Keratinocyte (primary cell): Measurements from ENCODE around the gene FAM110A. TPM values are rescaled to one million over a fixed set of nuclear protein-coding genes. Genes with fewer than 3 reads are reported as not detected.

ENCODE experiments used
- DNase-seq: peaks from one replicate; pipeline ENCODE4 v3.0.0-alpha.2; 2011; ENCODE audit warnings: low read depth, missing footprints, low spot score
- FAIRE-seq: peaks from 2 replicates; lab custom pipeline; 2011; peaks lifted over from hg19 to GRCh38; lab: Jason Lieb, UNC
- H2AFZ ChIP-seq: 2 replicates; pipeline ENCODE4 v1.6.0; 2012; ENCODE audit warnings: low read length, control low read depth, inconsistent platforms; ENCODE audit not compliant: control insufficient read depth
- H3K27ac ChIP-seq: 2 replicates; pipeline ENCODE4 v1.5.1; 2011; ENCODE audit warnings: low read length; ENCODE audit not compliant: control insufficient read depth, insufficient read depth
- H3K27me3 ChIP-seq: 3 replicates; pipeline ENCODE4 v1.6.0; 2011; ENCODE audit warnings: low read length; ENCODE audit not compliant: control insufficient read depth, insufficient read depth; ENCODE audit errors: extremely low read depth
- H3K36me3 ChIP-seq, 2 experiments: 2 replicates in 1 of 2; 3 replicates in 1 of 2; pipeline ENCODE4 v1.5.1; 2011; ENCODE audit warnings: low read length in 2 of 2, mild to moderate bottlenecking in 1 of 2; ENCODE audit not compliant: control insufficient read depth in 2 of 2, insufficient read depth in 2 of 2; ENCODE audit errors: extremely low read depth in 1 of 2
- H3K4me1 ChIP-seq: 3 replicates; pipeline ENCODE4 v1.5.1; 2011; ENCODE audit warnings: low read length; ENCODE audit not compliant: control insufficient read depth, insufficient read depth; ENCODE audit errors: extremely low read depth
- H3K4me2 ChIP-seq: 3 replicates; pipeline ENCODE4 v1.6.0; 2011; ENCODE audit warnings: low read depth, low read length; ENCODE audit not compliant: control insufficient read depth, insufficient read depth; ENCODE audit errors: extremely low read depth
- H3K4me3 ChIP-seq, 3 experiments: fragments of 200-600 bp in 1 of 3; sonication (generic) in 1 of 3; 2 replicates in 2 of 3; 3 replicates in 1 of 3; pipeline ENCODE4 v1.5.1; 2011 to 2016; ENCODE audit warnings: low read length in 3 of 3, mild to moderate bottlenecking in 3 of 3, control low read depth in 2 of 3, inconsistent platforms in 1 of 3, low read depth in 1 of 3, mixed read lengths in 1 of 3, mixed run types in 1 of 3, moderate library complexity in 1 of 3; ENCODE audit not compliant: control insufficient read depth in 2 of 3, insufficient read depth in 2 of 3; ENCODE audit errors: extremely low read depth in 1 of 3
- H3K79me2 ChIP-seq: 2 replicates; pipeline ENCODE4 v1.6.0; 2012; ENCODE audit warnings: low read length; ENCODE audit not compliant: control insufficient read depth, insufficient read depth
- H3K9ac ChIP-seq: 3 replicates; pipeline ENCODE4 v1.6.0; 2011; ENCODE audit warnings: low read length; ENCODE audit not compliant: control insufficient read depth, insufficient read depth; ENCODE audit errors: extremely low read depth
- H3K9me1 ChIP-seq: 3 replicates; pipeline ENCODE4 v1.6.0; 2011; ENCODE audit warnings: low read length; ENCODE audit not compliant: control insufficient read depth, insufficient read depth; ENCODE audit errors: extremely low read depth
- H3K9me3 ChIP-seq: 2 replicates; pipeline ENCODE4 v1.5.1; 2012; ENCODE audit warnings: low read depth, low read length; ENCODE audit not compliant: control insufficient read depth
- H4K20me1 ChIP-seq: 3 replicates; pipeline ENCODE4 v1.6.0; 2011; ENCODE audit warnings: low read length; ENCODE audit not compliant: control insufficient read depth, insufficient read depth; ENCODE audit errors: extremely low read depth
- EZH2 ChIP-seq: IDR thresholded peaks from one replicate; pipeline ENCODE4 v1.6.1; 2012; ENCODE audit warnings: inconsistent platforms, mild to moderate bottlenecking, low read length, moderate library complexity
- dilution Hi-C: fragments of 300-500 bp; cut with MboI; formaldehyde crosslinking; loops from one replicate; pipeline ENCODE4 v1.7.0; 2020; ENCODE audit warnings: low sequenced_read_pairs; ENCODE audit not compliant: extremely low pct_ligation_motif_present
- polyA plus RNA-seq, 5 experiments: library from polyadenylated mRNA; depleted of rRNA in 3 of 5; stranded (reverse) in 3 of 5; stranded (forward) in 1 of 5; unstranded in 1 of 5; fragments of >200 nt; gene quantifications; 1 replicate in 1 of 5; 2 replicates in 3 of 5; 3 replicates in 1 of 5; pipeline versions ENCODE4 v1.2.1 to v1.2.3, GENCODE V29; 2011 to 2012; ENCODE audit warnings: missing spikeins in 2 of 5, low read depth in 1 of 5, low replicate concordance in 1 of 5
- TF ChIP-seq, protein P1 (sequence below), 3 experiments: IDR thresholded peaks in 1 of 3; conservative IDR thresholded peaks in 1 of 3; optimal IDR thresholded peaks in 1 of 3; 2 replicates in 2 of 3; 3 replicates in 1 of 3; pipeline versions ENCODE3 to v1.5.1; 2011; ENCODE audit warnings: low read length in 3 of 3, mild to moderate bottlenecking in 3 of 3, moderate library complexity in 2 of 3, control low read depth in 1 of 3, inconsistent platforms in 1 of 3; ENCODE audit not compliant: insufficient read depth in 2 of 3; ENCODE audit errors: extremely low read depth in 1 of 3

Gene FAM110A
- polyA plus RNA-seq, 1 donor (not counting 4 experiments of a cell fraction or from before 2014, with no cell fraction given): 12.3 TPM

DNA sequence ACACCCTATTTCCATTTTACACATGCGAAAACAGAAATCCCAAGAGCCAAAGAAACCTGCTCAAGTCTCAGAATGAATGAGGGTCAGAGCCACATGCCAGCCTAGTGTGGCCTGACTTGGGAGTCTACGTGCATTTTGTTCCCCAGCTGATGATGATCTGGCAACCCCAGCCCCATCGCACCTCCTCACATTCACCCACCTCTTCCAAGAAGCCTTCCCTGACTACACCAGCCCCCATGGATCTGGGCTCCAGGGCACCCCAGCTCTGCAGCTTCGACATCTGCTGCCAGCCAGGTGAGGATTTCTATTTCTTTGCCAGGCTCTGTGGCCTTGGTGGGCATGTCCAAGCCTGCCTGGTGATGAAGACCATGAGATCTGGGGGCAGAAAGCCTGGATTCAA is 41.6 kb downstream of the FAM110A start:
- Histone ChIP-seq H4K20me1 (peaks cover 2% of the 10 kb centered on the region), H3K4me2 (no peak overlapping the region), H3K9me1 (no peaks in the 10 kb centered on the region), H3K36me3 (no peaks in the 10 kb centered on the region), H3K27me3 (peaks cover 10% of the 10 kb centered on the region), H3K79me2 (no peaks in the 10 kb centered on the region), H3K4me1 (peaks cover 7% of the 10 kb centered on the region), H2AFZ (no peak overlapping the region), H3K9ac (no peak overlapping the region), H3K9me3 (no peaks in the 10 kb centered on the region), H3K4me3 (no peak overlapping the region), H3K27ac (no peak overlapping the region)
- DNase-seq (no peak), FAIRE-seq (no peak)
- no peak for TF ChIP-seq EZH2
- TF ChIP-seq, protein P1, sequence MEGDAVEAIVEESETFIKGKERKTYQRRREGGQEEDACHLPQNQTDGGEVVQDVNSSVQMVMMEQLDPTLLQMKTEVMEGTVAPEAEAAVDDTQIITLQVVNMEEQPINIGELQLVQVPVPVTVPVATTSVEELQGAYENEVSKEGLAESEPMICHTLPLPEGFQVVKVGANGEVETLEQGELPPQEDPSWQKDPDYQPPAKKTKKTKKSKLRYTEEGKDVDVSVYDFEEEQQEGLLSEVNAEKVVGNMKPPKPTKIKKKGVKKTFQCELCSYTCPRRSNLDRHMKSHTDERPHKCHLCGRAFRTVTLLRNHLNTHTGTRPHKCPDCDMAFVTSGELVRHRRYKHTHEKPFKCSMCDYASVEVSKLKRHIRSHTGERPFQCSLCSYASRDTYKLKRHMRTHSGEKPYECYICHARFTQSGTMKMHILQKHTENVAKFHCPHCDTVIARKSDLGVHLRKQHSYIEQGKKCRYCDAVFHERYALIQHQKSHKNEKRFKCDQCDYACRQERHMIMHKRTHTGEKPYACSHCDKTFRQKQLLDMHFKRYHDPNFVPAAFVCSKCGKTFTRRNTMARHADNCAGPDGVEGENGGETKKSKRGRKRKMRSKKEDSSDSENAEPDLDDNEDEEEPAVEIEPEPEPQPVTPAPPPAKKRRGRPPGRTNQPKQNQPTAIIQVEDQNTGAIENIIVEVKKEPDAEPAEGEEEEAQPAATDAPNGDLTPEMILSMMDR (optimal IDR thresholded peaks at IDR 0.05 in 1 of 3, IDR thresholded peaks at IDR 0.05 in 1 of 3, conservative IDR thresholded peaks at IDR 0.05 in 1 of 3; ENCODE audit: extremely low read depth in 1 of 3, insufficient read depth in 2 of 3, low read length in 3 of 3): no peak
- dilution Hi-C loops: no loop called here

DNA sequence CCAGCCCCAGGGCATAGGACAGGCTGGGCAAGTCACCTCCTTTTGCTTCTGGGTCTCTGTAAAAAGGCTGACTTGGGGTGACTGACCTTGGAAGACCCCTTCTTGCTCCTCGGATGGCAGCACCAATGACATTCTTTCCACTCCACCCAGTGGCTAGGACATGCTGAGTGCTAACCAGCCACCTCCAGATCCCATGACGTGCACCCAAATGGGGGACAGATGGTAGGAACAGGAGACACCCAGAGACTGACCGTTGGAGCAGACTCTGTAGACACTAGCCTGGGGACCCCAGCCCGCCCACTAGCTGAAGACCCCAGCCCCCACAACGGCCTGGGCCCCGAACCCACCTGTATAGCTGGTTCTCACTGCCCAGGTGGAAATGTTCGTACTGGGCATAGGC is 44.3 kb downstream of the FAM110A start:
- H2AFZ ChIP-seq: no peak overlapping the region
- DNase-seq: no peak
- no peak overlapping the region for H3K4me3 ChIP-seq
- H4K20me1 ChIP-seq: peaks cover 2% of the 10 kb centered on the region
- H3K27me3 ChIP-seq: peaks cover 5% of the 10 kb centered on the region
- H3K9me1 ChIP-seq: no peaks in the 10 kb centered on the region
- H3K9ac ChIP-seq: no peak overlapping the region
- no peak overlapping the region for H3K27ac ChIP-seq
- FAIRE-seq: no peak
- no peaks in the 10 kb centered on the region for H3K79me2 ChIP-seq
- no peaks in the 10 kb centered on the region for H3K36me3 ChIP-seq
- TF ChIP-seq EZH2: no peak
- TF ChIP-seq, protein P1 (optimal IDR thresholded peaks at IDR 0.05 in 1 of 3, IDR thresholded peaks at IDR 0.05 in 1 of 3, conservative IDR thresholded peaks at IDR 0.05 in 1 of 3; ENCODE audit: extremely low read depth in 1 of 3, insufficient read depth in 2 of 3, low read length in 3 of 3): no peak
- no peak overlapping the region for H3K4me2 ChIP-seq
- dilution Hi-C loops: no loop called here
- H3K9me3 ChIP-seq: no peaks in the 10 kb centered on the region
- H3K4me1 ChIP-seq: peaks cover 26% of the 10 kb centered on the region
